ENCODE measurements around the gene DNAH17. TPM values are rescaled to one million over a fixed set of nuclear protein-coding genes. Genes with fewer than 3 reads are reported as not detected.

Gene DNAH17
- total RNA-seq, 1 donor from 2014 or later: not detected

- Mint-ChIP-seq H3K36me3 (no peaks in the 10 kb centered on the region), H3K27me3 (ENCODE audit: insufficient read depth, low read depth) (peaks cover 2% of the 10 kb centered on the region), H3K9me3 (no peaks in the 10 kb centered on the region), H3K4me3 (no peak overlapping the region), H3K4me1 (peaks cover 2% of the 10 kb centered on the region), H3K27ac (no peak overlapping the region)
- no peaks in the 10 kb centered on the region for H4K20me1 ChIP-seq (ENCODE audit: low read depth)
- no peak for DNase-seq (ENCODE audit: low spot score)
- no peaks in the 10 kb centered on the region for H3K79me2 ChIP-seq (ENCODE audit: low read depth)
- H3K4me2 ChIP-seq: no peak overlapping the region
- no peak overlapping the region for H2AFZ ChIP-seq (replicated peaks)
- no peak overlapping the region for H3K9ac ChIP-seq
- TF ChIP-seq EZH2 (IDR thresholded peaks at IDR 0.05): no peak
- TF ChIP-seq EZH2phosphoT487 (IDR thresholded peaks at IDR 0.05): no peak
- TF ChIP-seq CTCF (IDR thresholded peaks at IDR 0.05): no peak
- no peak overlapping the region for H3K27ac ChIP-seq
- H3K4me1 ChIP-seq: no peaks in the 10 kb centered on the region
- no peaks in the 10 kb centered on the region for H3K36me3 ChIP-seq
- H3K27me3 ChIP-seq: no peaks in the 10 kb centered on the region
- no peak overlapping the region for H3K4me3 ChIP-seq
- no peaks in the 10 kb centered on the region for H3F3A ChIP-seq (ENCODE audit: low read depth)
- no peaks in the 10 kb centered on the region for H3K9me3 ChIP-seq (ENCODE audit: low read depth)
Observed at GRCh38 chr17:78499715-78500540, 77.3 kb downstream of the DNAH17 start.

GRCh38 chr17:78498848-78499247 lies 78.3 kb downstream of the DNAH17 start:
- H3K9me3 Mint-ChIP-seq: no peaks in the 10 kb centered on the region
- H3K36me3 Mint-ChIP-seq: no peaks in the 10 kb centered on the region
- no peaks in the 10 kb centered on the region for H3K9me3 ChIP-seq (ENCODE audit: low read depth)
- no peak overlapping the region for H3K4me3 Mint-ChIP-seq
- no peaks in the 10 kb centered on the region for H3K36me3 ChIP-seq
- H3K27me3 Mint-ChIP-seq (ENCODE audit: insufficient read depth, low read depth): peaks cover 4% of the 10 kb centered on the region
- H4K20me1 ChIP-seq (ENCODE audit: low read depth): no peaks in the 10 kb centered on the region
- H3K27me3 ChIP-seq: peaks cover 3% of the 10 kb centered on the region
- no peaks in the 10 kb centered on the region for H3F3A ChIP-seq (ENCODE audit: low read depth)
- H2AFZ ChIP-seq (replicated peaks): peak overlapping the region; percentile 9
- no peak overlapping the region for H3K27ac Mint-ChIP-seq
- H3K4me3 ChIP-seq: no peak overlapping the region
- TF ChIP-seq EZH2 (IDR thresholded peaks at IDR 0.05) (no peak), EZH2phosphoT487 (IDR thresholded peaks at IDR 0.05) (no peak), CTCF (IDR thresholded peaks at IDR 0.05) (no peak)
- peaks cover 2% of the 10 kb centered on the region for H3K4me1 Mint-ChIP-seq
- H3K79me2 ChIP-seq (ENCODE audit: low read depth): no peaks in the 10 kb centered on the region
- no peak overlapping the region for H3K4me2 ChIP-seq
- no peak overlapping the region for H3K27ac ChIP-seq
- H3K4me1 ChIP-seq: no peaks in the 10 kb centered on the region
- no peak overlapping the region for H3K9ac ChIP-seq
- DNase-seq (ENCODE audit: low spot score): no peak

- Mint-ChIP-seq H3K27ac (no peak overlapping the region), H3K36me3 (no peaks in the 10 kb centered on the region), H3K4me1 (peaks cover 7% of the 10 kb centered on the region), H3K9me3 (no peaks in the 10 kb centered on the region), H3K4me3 (no peak overlapping the region), H3K27me3 (ENCODE audit: insufficient read depth, low read depth) (peaks cover 6% of the 10 kb centered on the region)
- Histone ChIP-seq H3K4me2 (no peak overlapping the region), H3K4me1 (no peaks in the 10 kb centered on the region), H4K20me1 (ENCODE audit: low read depth) (no peaks in the 10 kb centered on the region), H3K27ac (no peak overlapping the region), H2AFZ (replicated peaks) (no peak overlapping the region), H3K27me3 (peaks cover 3% of the 10 kb centered on the region), H3K9me3 (ENCODE audit: low read depth) (no peaks in the 10 kb centered on the region), H3K36me3 (no peaks in the 10 kb centered on the region), H3K9ac (no peak overlapping the region), H3K79me2 (ENCODE audit: low read depth) (no peaks in the 10 kb centered on the region), H3F3A (ENCODE audit: low read depth) (no peaks in the 10 kb centered on the region), H3K4me3 (no peak overlapping the region)
- TF ChIP-seq CTCF (IDR thresholded peaks at IDR 0.05) (peak; percentile 82), EZH2phosphoT487 (IDR thresholded peaks at IDR 0.05) (no peak)
- DNase-seq (ENCODE audit: low spot score): peak; percentile 87
Observed at GRCh38 chr17:78497115-78497540, 80.1 kb downstream of the DNAH17 start.
